ENCODE measurements around the gene GCLM. TPM values are rescaled to one million over a fixed set of nuclear protein-coding genes. Genes with fewer than 3 reads are reported as not detected.
"Not testable (repeated sequence)": the region's sequence is repeated elsewhere in the genome, so short reads cannot be mapped to it uniquely, and the experiment has no call there.

GCLM gene
- total RNA-seq, 1 donor from 2014 or later: 11.2 TPM

DNA sequence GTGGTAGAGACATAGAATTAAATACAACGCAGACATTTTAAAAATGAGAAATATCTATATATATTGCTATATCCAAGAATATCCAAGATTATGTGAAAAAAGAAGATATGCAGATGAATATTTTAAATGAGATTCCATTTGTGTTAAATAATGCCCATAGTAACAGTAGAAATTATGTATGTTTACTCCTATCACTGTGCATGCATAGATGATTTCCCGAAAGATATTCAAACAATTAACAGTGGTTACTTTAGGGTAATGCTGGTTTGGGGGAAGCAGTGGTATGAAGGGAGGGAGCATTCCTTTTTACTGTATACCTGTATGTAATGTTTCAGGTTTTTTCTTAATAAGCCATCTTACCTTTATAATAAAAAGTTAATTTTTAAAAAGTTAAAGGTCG lies 55.3 kb downstream of the GCLM start:
- Histone ChIP-seq H3K36me3 (ENCODE audit: control insufficient read depth, insufficient read depth, low read length) (no peaks in the 10 kb centered on the region), H3K4me3 (ENCODE audit: low read depth, low read length) (no peak overlapping the region), H3K27me3 (ENCODE audit: control insufficient read depth, insufficient read depth, low read length) (no peaks in the 10 kb centered on the region)
- DNase-seq (ENCODE audit: low read depth): no peak
- no peak for TF ChIP-seq CTCF (IDR thresholded peaks at IDR 0.05; ENCODE audit: insufficient read depth, low read length, poor library complexity, severe bottlenecking)

DNA sequence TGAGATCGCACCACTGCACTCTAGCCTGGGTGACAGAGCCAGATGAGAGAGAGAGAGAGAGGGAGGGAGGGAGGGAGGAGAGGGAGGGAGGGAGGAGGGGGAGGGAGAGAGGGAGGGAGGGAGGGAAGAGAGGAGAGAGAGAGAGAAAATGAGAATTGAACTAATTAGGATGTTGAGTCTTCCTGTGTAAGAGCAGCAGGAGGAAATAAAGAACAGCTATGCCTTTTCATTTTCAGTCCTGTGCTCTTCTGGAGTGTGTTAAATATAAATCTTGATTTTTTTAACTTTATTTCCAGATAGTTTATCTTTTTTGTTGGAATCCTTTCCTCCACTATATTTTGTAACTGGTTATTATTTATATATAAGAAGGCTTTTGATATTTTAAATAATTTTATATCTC lies 57.4 kb downstream of the GCLM start:
- no peaks in the 10 kb centered on the region for H3K27me3 ChIP-seq (ENCODE audit: control insufficient read depth, insufficient read depth, low read length)
- no peaks in the 10 kb centered on the region for H3K36me3 ChIP-seq (ENCODE audit: control insufficient read depth, insufficient read depth, low read length)
- no peak overlapping the region for H3K4me3 ChIP-seq (ENCODE audit: low read depth, low read length)
- no peak for TF ChIP-seq CTCF (IDR thresholded peaks at IDR 0.05; ENCODE audit: insufficient read depth, low read length, poor library complexity, severe bottlenecking)
- no peak for DNase-seq (ENCODE audit: low read depth)

DNA sequence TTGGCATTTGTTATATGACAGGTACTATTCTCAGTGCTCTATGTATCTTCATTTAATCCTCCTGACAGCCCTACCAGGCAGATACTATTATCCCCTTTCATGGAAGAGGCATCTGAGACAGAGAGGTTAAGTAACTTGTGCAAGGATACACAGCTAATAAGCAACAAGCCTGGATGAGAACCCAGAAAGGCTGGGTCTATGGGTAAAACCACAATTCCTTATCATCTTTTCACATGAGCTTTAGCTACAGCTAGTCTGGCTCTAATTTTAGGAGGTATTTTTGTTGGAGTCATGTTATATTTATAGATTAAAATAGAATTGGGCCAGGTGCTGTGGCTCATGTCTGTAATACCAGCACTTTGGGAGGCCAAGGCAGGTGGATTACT lies 57.9 kb downstream of the GCLM start:
- H3K36me3 ChIP-seq (ENCODE audit: control insufficient read depth, insufficient read depth, low read length): no peaks in the 10 kb centered on the region
- DNase-seq (ENCODE audit: low read depth): no peak
- no peaks in the 10 kb centered on the region for H3K27me3 ChIP-seq (ENCODE audit: control insufficient read depth, insufficient read depth, low read length)
- no peak for TF ChIP-seq CTCF (IDR thresholded peaks at IDR 0.05; ENCODE audit: insufficient read depth, low read length, poor library complexity, severe bottlenecking)
- no peak overlapping the region for H3K4me3 ChIP-seq (ENCODE audit: low read depth, low read length)

DNA sequence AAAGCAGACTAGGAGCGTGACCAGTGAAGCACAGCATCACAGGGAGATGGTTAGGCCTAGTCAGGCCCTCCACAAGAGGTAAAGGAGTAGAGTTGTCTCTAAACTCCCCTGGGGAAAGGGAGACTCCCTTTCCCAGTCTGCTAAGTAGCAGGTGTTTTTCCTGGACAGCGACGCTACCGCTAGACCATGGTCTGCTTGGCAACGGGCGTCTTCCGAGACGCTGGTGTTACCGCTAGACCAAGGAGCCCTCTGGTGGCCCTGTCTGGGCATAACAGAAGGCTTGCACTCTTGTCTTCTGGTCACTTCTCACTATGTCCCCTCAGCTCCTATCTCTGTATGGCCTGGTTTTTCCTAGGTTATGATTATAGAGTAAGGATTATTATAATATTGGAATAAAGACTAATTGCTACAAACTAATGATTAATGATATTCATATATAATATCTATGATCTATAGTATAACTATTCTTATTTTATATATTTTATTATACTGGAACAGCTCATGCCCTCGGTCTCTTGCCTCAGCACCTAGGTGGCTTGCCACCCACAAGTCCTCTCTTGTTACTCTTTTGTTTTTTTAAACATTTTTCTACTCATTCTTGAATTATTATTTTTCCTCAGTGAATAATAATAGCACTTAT lies 58.4 kb downstream of the GCLM start:
- DNase-seq (ENCODE audit: low read depth); H3K4me3 ChIP-seq (ENCODE audit: low read depth, low read length); H3K36me3 ChIP-seq (ENCODE audit: control insufficient read depth, insufficient read depth, low read length); H3K27me3 ChIP-seq (ENCODE audit: control insufficient read depth, insufficient read depth, low read length): not testable (repeated sequence)
- peak; percentile 27 for TF ChIP-seq CTCF (IDR thresholded peaks at IDR 0.05; ENCODE audit: insufficient read depth, low read length, poor library complexity, severe bottlenecking)

GRCh38 chr1:93848350-93848883 lies 60.8 kb downstream of the GCLM start:
- TF ChIP-seq CTCF (IDR thresholded peaks at IDR 0.05; ENCODE audit: insufficient read depth, low read length, poor library complexity, severe bottlenecking): no peak
- no peak for DNase-seq (ENCODE audit: low read depth)
- H3K4me3 ChIP-seq (ENCODE audit: low read depth, low read length): peak overlapping the region; percentile 88
- no peaks in the 10 kb centered on the region for H3K36me3 ChIP-seq (ENCODE audit: control insufficient read depth, insufficient read depth, low read length)
- no peaks in the 10 kb centered on the region for H3K27me3 ChIP-seq (ENCODE audit: control insufficient read depth, insufficient read depth, low read length)

DNA sequence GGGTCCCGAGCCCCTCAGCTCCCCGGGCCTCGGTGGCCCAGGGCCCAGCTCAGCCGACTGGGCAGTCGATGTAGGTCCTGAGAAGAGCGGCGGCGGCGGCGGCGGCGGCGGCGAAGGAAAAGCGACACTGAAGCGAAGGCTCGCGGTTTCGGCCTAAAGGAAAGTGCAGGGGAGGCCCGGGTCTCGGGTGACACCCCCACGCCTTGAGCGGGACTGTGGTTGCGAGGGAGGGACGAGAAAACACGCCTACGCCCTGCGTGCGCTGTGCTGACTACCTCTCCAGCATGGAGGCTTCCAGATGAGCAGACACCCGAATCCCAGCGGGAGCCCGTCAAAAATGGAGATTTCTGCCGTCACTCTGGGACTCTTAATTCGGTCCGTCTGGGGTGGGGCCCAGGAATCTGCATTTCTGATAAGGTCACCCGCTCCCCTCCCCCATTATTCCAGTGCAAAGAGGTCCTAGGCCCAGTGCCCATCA lies 61.4 kb downstream of the GCLM start:
- no peak for TF ChIP-seq CTCF (IDR thresholded peaks at IDR 0.05; ENCODE audit: insufficient read depth, low read length, poor library complexity, severe bottlenecking)
- Histone ChIP-seq H3K36me3 (ENCODE audit: control insufficient read depth, insufficient read depth, low read length) (no peaks in the 10 kb centered on the region), H3K27me3 (ENCODE audit: control insufficient read depth, insufficient read depth, low read length) (no peaks in the 10 kb centered on the region), H3K4me3 (ENCODE audit: low read depth, low read length) (peak overlapping the region; percentile 88)
- DNase-seq (ENCODE audit: low read depth): no peak
